ENCODE data around the gene LBP. TPM values are rescaled to one million over a fixed set of nuclear protein-coding genes. Genes with fewer than 3 reads are reported as not detected.

Gene LBP
- total RNA-seq, 4 donors from 2014 or later, result 0.23 to 0.55 TPM; not detected in 2

- intact Hi-C loops (cut with DNase I; ENCODE audit: low total_unique reads), result no loop called here
- TF ChIP-seq CTCF (IDR thresholded peaks at IDR 0.05), result no peak
- no peak for TF ChIP-seq POLR2A (IDR thresholded peaks at IDR 0.05)
- H3K4me3 ChIP-seq (ENCODE audit: low read depth, poor library complexity, severe bottlenecking), result no peak overlapping the region
- no peak for DNase-seq (ENCODE audit: low spot score in 2 of 2)
Observed at GRCh38 chr20:38331245-38331644, 15.0 kb upstream of the LBP start.

- TF ChIP-seq POLR2A (IDR thresholded peaks at IDR 0.05), result no peak
- TF ChIP-seq CTCF (IDR thresholded peaks at IDR 0.05), result no peak
- DNase-seq (ENCODE audit: low spot score in 2 of 2), result no peak
- 73 to 78% methylated on average over 8 of the region's 8 CpGs for WGBS, 2 donors
- H3K4me3 ChIP-seq (ENCODE audit: low read depth, poor library complexity, severe bottlenecking), result no peak overlapping the region
- intact Hi-C loops (cut with DNase I; ENCODE audit: low total_unique reads), result no loop called here
Observed at GRCh38 chr20:38331814-38332213, 14.5 kb upstream of the LBP start.

GRCh38 chr20:38334016-38334415 lies 12.3 kb upstream of the LBP start:
- 75 to 88% methylated on average over 8 of the region's 8 CpGs for WGBS, 2 donors
- no peak overlapping the region for H3K4me3 ChIP-seq (ENCODE audit: low read depth, poor library complexity, severe bottlenecking)
- intact Hi-C loops (cut with DNase I; ENCODE audit: low total_unique reads), result no loop called here

GRCh38 chr20:38336726-38337125 lies 9.6 kb upstream of the LBP start:
- WGBS, 2 donors, result 42 to 50% methylated on average over 7 of the region's 7 CpGs
- DNase-seq (ENCODE audit: low spot score in 2 of 2), result no peak
- TF ChIP-seq POLR2A (IDR thresholded peaks at IDR 0.05) (no peak), CTCF (IDR thresholded peaks at IDR 0.05) (no peak)
- no peak overlapping the region for H3K4me3 ChIP-seq (ENCODE audit: low read depth, poor library complexity, severe bottlenecking)
- intact Hi-C loops (cut with DNase I; ENCODE audit: low total_unique reads), result no loop called here

More at GRCh38 chr20:38334016-38334415, 12.3 kb upstream of the LBP start:
- DNase-seq (ENCODE audit: low spot score in 2 of 2), result no peak
- TF ChIP-seq POLR2A (IDR thresholded peaks at IDR 0.05) (no peak), CTCF (IDR thresholded peaks at IDR 0.05) (no peak)

- 34 to 44% methylated on average over 6 of the region's 6 CpGs for WGBS, 2 donors
- TF ChIP-seq CTCF (IDR thresholded peaks at IDR 0.05) (no peak), POLR2A (IDR thresholded peaks at IDR 0.05) (no peak)
- no peak overlapping the region for H3K4me3 ChIP-seq (ENCODE audit: low read depth, poor library complexity, severe bottlenecking)
- intact Hi-C loops (cut with DNase I; ENCODE audit: low total_unique reads), result no loop called here
- no peak for DNase-seq (ENCODE audit: low spot score in 2 of 2)
Observed at GRCh38 chr20:38337561-38338140, 8.6 kb upstream of the LBP start.
